CD4-positive, alpha-beta T cell (primary cell): ENCODE measurements around the gene HCFC1R1. TPM values are rescaled to one million over a fixed set of nuclear protein-coding genes. Genes with fewer than 3 reads are reported as not detected.

Source experiments
- ATAC-seq: fragments of 200-7000 bp; cut with Tn5 transposase; one replicate; pipeline ENCODE4 v1.10.0; 2022; ENCODE audit warnings: mild to moderate bottlenecking; ENCODE audit not compliant: poor library complexity
- CTCF ChIA-PET: fragments of 350-600 bp; sonication (Branson Sonifier 250); formaldehyde crosslinking; loops from one replicate; lab custom pipeline; 2021; ENCODE audit warnings: antibody characterized with exemption, inconsistent platforms; lab: Charles Lee
- POLR2A ChIA-PET: fragments of 350-600 bp; sonication (Branson Sonifier 250); formaldehyde crosslinking; loops from one replicate; lab custom pipeline; 2021; ENCODE audit warnings: antibody characterized with exemption, inconsistent platforms; lab: Charles Lee
- DNase-seq, 14 experiments: peaks; one replicate each; pipeline ENCODE4 v3.0.0-alpha.2; 2013 to 2020; ENCODE audit warnings: mixed read lengths in 2 of 14
- H3K27ac ChIP-seq, 2 donors: one replicate each; pipeline versions ENCODE4 v1.5.1 to v1.7.0; 2013; ENCODE audit warnings: low read length in 2 of 2, low read depth in 1 of 2, mild to moderate bottlenecking in 1 of 2
- H3K27me3 ChIP-seq, 2 experiments: 1 replicate in 1 of 2; 2 replicates in 1 of 2; pipeline versions ENCODE4 v1.6.1 to v1.7.0; 2013; ENCODE audit warnings: low read length in 2 of 2, control low read depth in 1 of 2, mild to moderate bottlenecking in 1 of 2, moderate library complexity in 1 of 2; ENCODE audit not compliant: insufficient read depth in 2 of 2, control insufficient read depth in 1 of 2
- H3K36me3 ChIP-seq: one replicate; pipeline ENCODE4 v1.6.1; 2013; ENCODE audit warnings: low read length, control low read depth; ENCODE audit not compliant: insufficient read depth
- H3K4me1 ChIP-seq: one replicate; pipeline ENCODE4 v1.6.1; 2013; ENCODE audit warnings: low read length, control low read depth; ENCODE audit not compliant: insufficient read depth
- H3K4me3 ChIP-seq: one replicate; pipeline ENCODE4 v1.5.1; 2013; ENCODE audit warnings: mild to moderate bottlenecking, low read length, moderate library complexity
- H3K9me3 ChIP-seq, 2 experiments: 1 replicate in 1 of 2; 2 replicates in 1 of 2; pipeline versions ENCODE4 v1.6.1 to v1.7.0; 2013; ENCODE audit warnings: low read length in 2 of 2, mild to moderate bottlenecking in 2 of 2, control low read depth in 1 of 2, moderate library complexity in 1 of 2; ENCODE audit not compliant: control insufficient read depth in 1 of 2, insufficient read depth in 1 of 2
- H3K27ac Mint-ChIP-seq: one replicate; pipeline ENCODE4 v1.8.0; 2020; ENCODE audit warnings: mixed read lengths
- H3K27me3 Mint-ChIP-seq: one replicate; pipeline ENCODE4 v1.8.0; 2021; ENCODE audit warnings: mixed read lengths
- H3K36me3 Mint-ChIP-seq: one replicate; pipeline ENCODE4 v1.8.0; 2021; ENCODE audit warnings: low read depth, mixed read lengths
- H3K4me1 Mint-ChIP-seq: one replicate; pipeline ENCODE4 v1.8.0; 2021; ENCODE audit warnings: low read depth, mixed read lengths
- H3K4me3 Mint-ChIP-seq: one replicate; pipeline ENCODE4 v1.8.0; 2020; ENCODE audit warnings: mild to moderate bottlenecking, mixed read lengths
- H3K9me3 Mint-ChIP-seq: one replicate; pipeline ENCODE4 v1.8.0; 2020; ENCODE audit warnings: mixed read lengths
- CTCF ChIP-seq: fragments of 200-600 bp; IDR thresholded peaks from one replicate; pipeline ENCODE4 v1.8.0; 2022; ENCODE audit warnings: antibody characterized with exemption, mild to moderate bottlenecking
- intact Hi-C, 2 experiments: fragments of 100-400 bp; cut with DNase I in 1 of 2; cut with micrococcal nuclease in 1 of 2; formaldehyde crosslinking; loops; one replicate each; pipeline versions ENCODE4 v1.15.1 to v1.9.0; 2023 to 2025; cut with DNase I, micrococcal nuclease
- total RNA-seq, 174 experiments: library from RNA in 2 of 174; stranded (reverse) in 2 of 174; gene quantifications; one replicate each; pipeline ENCODE4 v1.2.3 and lab custom pipeline; 2021 to 2026

The HCFC1R1 gene
- total RNA-seq, 2 experiments from 2014 or later: 8.9 to 11.0 TPM

DNA sequence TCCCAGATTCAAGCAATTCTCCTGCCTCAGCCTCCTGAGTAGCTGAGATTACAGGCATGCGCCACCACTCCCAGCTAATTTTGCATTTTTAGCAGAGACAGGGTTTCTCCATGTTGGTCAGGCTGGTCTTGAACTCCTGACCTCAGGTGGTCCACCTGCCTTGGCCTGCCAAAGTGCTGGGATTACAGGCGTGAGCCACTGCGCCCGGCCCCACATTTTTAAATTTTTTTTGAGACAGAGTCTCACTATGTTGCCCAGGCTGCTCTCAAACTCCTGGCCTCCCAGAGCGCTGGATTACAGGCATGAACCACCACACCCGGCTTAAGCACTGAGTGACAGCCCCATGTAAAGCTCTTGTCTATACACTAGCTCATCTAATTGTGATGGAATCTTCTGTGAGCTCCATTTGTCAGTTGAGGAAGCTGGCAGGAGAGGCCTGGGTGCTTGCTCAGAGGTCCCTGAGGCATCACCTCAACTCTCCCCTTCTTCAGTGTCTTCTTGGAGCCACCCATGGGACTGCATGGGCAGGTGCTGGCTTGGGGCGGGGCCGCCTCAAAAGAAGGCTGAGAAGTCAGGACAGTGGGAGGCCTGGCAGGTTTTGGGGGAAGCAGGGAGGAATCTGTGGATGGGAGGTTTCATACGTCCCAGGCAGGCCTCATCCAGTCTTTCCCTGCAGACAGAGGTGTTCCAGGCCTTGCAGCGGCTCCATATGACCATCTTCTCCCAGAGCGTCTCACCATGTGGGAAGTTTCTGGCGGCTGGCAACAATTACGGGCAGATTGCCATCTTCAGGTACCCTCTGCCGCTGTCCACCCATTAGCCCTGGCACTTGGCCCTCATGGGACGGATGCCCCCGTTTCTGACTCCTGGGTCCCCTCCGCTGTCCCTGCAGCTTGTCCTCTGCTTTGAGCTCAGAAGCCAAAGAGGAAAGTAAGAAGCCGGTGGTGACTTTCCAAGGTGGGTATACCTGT is 1.6 kb upstream of the HCFC1R1 start:
- ATAC-seq (no peak), DNase-seq (peak in 1 of 14 experiments; percentile 39)
- Histone ChIP-seq H3K27ac (no peak overlapping the region), H3K4me3 (no peak overlapping the region), H3K4me1 (peaks cover 80% of the 10 kb centered on the region), H3K9me3 (peaks cover 0 to 4% of the 10 kb centered on the region in 2 experiments), H3K27me3 (peaks cover 8 to 15% of the 10 kb centered on the region in 2 experiments), H3K36me3 (peaks cover 20% of the 10 kb centered on the region)
- H3K27me3 Mint-ChIP-seq: peaks cover 15% of the 10 kb centered on the region
- no peaks in the 10 kb centered on the region for H3K9me3 Mint-ChIP-seq
- intact Hi-C loops: loop anchor here in 1 of 2 experiments (10.0 kb wide), 1 partner anchor 429 kb away; no protein-coding TSS in a partner anchor
- POLR2A ChIA-PET: interaction anchor here (0.6 to 1.4 kb wide), 2 partner anchors 22 to 1062 kb away, joined by 3 to 5 read pairs; no protein-coding TSS in a partner anchor
- peaks cover 22% of the 10 kb centered on the region for H3K36me3 Mint-ChIP-seq
- TF ChIP-seq CTCF: no peak
- CTCF ChIA-PET: interaction anchor here (1.2 to 9.0 kb wide), 4 partner anchors 20 to 157 kb away, joined by 3 to 181 read pairs (median 5); no protein-coding TSS in a partner anchor
- H3K27ac Mint-ChIP-seq: no peak overlapping the region
- H3K4me1 Mint-ChIP-seq: peaks cover 58% of the 10 kb centered on the region
- peak overlapping the region; percentile 11 for H3K4me3 Mint-ChIP-seq

- H3K4me3 Mint-ChIP-seq: peak overlapping the region; percentile 66
- DNase-seq: peak in 2 of 14 experiments; percentile 38 to 52
- Histone ChIP-seq H3K4me3 (peak overlapping the region; percentile 78), H3K36me3 (peaks cover 20% of the 10 kb centered on the region), H3K4me1 (peaks cover 74% of the 10 kb centered on the region), H3K27ac (peak overlapping the region; percentile 80 to 96), H3K27me3 (no peaks in the 10 kb centered on the region), H3K9me3 (no peaks in the 10 kb centered on the region)
- no peaks in the 10 kb centered on the region for H3K9me3 Mint-ChIP-seq
- H3K27ac Mint-ChIP-seq: peak overlapping the region; percentile 78
- POLR2A ChIA-PET: interaction anchor here (0.6 to 2.3 kb wide), 8 partner anchors 8 to 378 kb away, joined by 4 to 8 read pairs (median 4); partner anchors contain the start of genes ZNF174, ZNF213 and ZSCAN32
- no peak for ATAC-seq
- intact Hi-C loops: loop anchor here in 1 of 2 experiments (10.0 kb wide), 1 partner anchor 431 kb away; no protein-coding TSS in a partner anchor
- peaks cover 50% of the 10 kb centered on the region for H3K4me1 Mint-ChIP-seq
- no peak for TF ChIP-seq CTCF
- peaks cover 22% of the 10 kb centered on the region for H3K36me3 Mint-ChIP-seq
- no peaks in the 10 kb centered on the region for H3K27me3 Mint-ChIP-seq
- CTCF ChIA-PET: interaction anchor here (1.4 to 5.4 kb wide), 4 partner anchors 8 to 106 kb away, joined by 6 to 38 read pairs (median 21); no protein-coding TSS in a partner anchor
Measured at GRCh38 chr16:3023415-3023668, 400 bp downstream of the HCFC1R1 start.

- no peak for TF ChIP-seq CTCF
- no peaks in the 10 kb centered on the region for H3K9me3 Mint-ChIP-seq
- ChIA-PET POLR2A (interaction anchor here (0.6 to 2.3 kb wide), 10 partner anchors 9 to 378 kb away, joined by 3 to 8 read pairs (median 4); partner anchors contain the start of genes ZNF174, ZNF213 and ZSCAN32), CTCF (interaction anchor here (1.4 to 5.4 kb wide), 5 partner anchors 9 to 107 kb away, joined by 4 to 38 read pairs (median 10); no protein-coding TSS in a partner anchor)
- DNase-seq: peak in 4 of 14 experiments; percentile 27 to 63 (median 38)
- peaks cover 0 to 1% of the 10 kb centered on the region in 2 experiments for H3K27me3 ChIP-seq
- ATAC-seq: no peak
- intact Hi-C loops: loop anchor here in 1 of 2 experiments (10.0 kb wide), 1 partner anchor 432 kb away; no protein-coding TSS in a partner anchor
- peaks cover 76% of the 10 kb centered on the region for H3K4me1 ChIP-seq
- H3K27ac ChIP-seq: peak overlapping the region; percentile 20 to 80
- H3K36me3 Mint-ChIP-seq: peaks cover 22% of the 10 kb centered on the region
- H3K4me3 Mint-ChIP-seq: peak overlapping the region; percentile 66
- H3K4me1 Mint-ChIP-seq: peaks cover 49% of the 10 kb centered on the region
- peak overlapping the region; percentile 78 for H3K4me3 ChIP-seq
- no peaks in the 10 kb centered on the region for H3K27me3 Mint-ChIP-seq
- H3K9me3 ChIP-seq: no peaks in the 10 kb centered on the region
- peaks cover 20% of the 10 kb centered on the region for H3K36me3 ChIP-seq
- H3K27ac Mint-ChIP-seq: peak overlapping the region; percentile 78
Measured at GRCh38 chr16:3022684-3023414, 893 bp downstream of the HCFC1R1 start.
